ENCODE measurements around the gene TMEM218. TPM values are rescaled to one million over a fixed set of nuclear protein-coding genes. Genes with fewer than 3 reads are reported as not detected.

TMEM218 gene
- total RNA-seq, 2 experiments from 2014 or later = 12.8 to 14.8 TPM

DNA sequence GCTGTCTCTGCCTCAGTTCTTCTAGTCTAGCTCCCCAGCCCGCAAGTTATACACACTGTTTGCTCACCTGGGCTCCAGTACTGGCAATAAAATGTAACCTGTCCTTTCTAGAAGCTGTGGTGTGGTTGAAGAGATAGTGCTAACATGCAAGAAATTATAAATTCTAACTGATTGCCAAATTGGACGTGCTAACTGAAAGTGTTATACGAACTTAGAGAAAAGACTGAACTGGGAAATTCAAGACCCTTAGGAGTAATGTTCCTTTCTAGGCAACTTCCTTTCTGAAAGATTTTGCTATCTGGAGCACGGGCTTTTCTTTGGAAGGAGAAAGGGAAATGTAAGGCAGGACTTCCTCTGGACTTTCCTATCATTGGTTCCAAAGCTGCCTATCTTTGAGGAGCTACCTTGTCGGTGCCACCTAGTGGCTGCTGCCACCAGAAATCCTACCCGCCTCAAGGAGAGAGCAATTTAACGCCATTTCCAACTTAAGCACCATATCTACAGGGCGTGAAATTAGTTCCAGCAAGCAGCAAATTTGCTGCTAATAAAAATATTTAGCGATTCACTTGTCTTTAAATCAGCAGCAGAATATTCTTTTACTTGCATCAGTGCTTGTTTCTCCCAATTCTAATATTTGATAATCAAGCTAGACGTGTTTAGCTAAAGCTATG lies 12.7 kb upstream of the TMEM218 start:
- intact Hi-C loops (cut with micrococcal nuclease) = no loop called here
- H3K4me1 Mint-ChIP-seq (ENCODE audit: low read depth) = peaks cover 6% of the 10 kb centered on the region
- no peaks in the 10 kb centered on the region for H3K36me3 Mint-ChIP-seq
- CTCF ChIA-PET = interaction anchor here (0.6 to 4.3 kb wide), 17 partner anchors 11 to 351 kb away, joined by 3 to 34 read pairs (median 5); partner anchors contain the start of genes CCDC15 and TMEM218
- H3K27me3 Mint-ChIP-seq = peaks cover 15% of the 10 kb centered on the region
- H3K9me3 Mint-ChIP-seq = peaks cover 2% of the 10 kb centered on the region
- DNase-seq = peak; percentile 61
- no peak overlapping the region for H3K27ac Mint-ChIP-seq
- no peak overlapping the region for H3K4me3 Mint-ChIP-seq
- POLR2A ChIA-PET = interaction anchor here (1.8 kb wide), 1 partner anchor 13 kb away, joined by 9 read pairs; the partner anchor contains the start of gene TMEM218

DNA sequence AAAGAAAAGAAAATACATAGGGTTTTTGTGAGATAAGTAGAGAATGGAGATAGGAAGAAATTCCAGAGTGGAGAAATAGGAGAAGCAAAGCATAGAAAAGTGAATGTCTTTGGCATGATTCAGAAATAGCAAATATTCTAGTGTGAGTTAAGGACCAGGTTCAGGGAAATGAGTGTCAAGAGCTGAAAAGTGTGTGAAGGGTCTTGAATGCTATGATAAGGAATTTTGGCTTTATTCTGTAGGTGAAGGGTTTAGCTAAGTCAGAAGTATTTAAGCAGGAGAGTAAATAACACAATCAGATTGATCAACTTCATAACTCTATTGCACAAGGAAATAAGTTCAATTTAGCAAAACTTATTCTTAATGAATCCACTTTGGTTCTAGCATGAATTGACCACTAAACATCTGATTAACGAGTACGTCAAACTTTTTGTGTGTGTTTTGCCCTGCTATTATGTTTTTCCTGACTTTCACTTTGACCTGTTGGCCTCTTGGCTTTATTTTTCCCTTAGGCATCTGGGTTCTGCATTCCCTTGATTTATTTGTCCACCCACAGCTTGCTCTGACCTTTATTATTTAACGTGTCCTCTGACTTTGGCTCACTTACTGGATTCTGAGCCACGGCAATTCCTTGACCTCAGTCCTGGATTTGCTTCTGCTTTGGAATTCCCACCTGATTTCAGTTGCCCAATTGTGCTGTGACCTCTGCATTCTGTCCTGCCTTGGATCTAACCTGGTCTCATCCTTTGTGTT lies 11.9 kb upstream of the TMEM218 start:
- H3K36me3 Mint-ChIP-seq = no peaks in the 10 kb centered on the region
- no peak overlapping the region for H3K4me3 Mint-ChIP-seq
- no peak overlapping the region for H3K27ac Mint-ChIP-seq
- H3K27me3 Mint-ChIP-seq = peaks cover 17% of the 10 kb centered on the region
- ChIA-PET POLR2A (interaction anchor here (1.8 kb wide), 1 partner anchor 12 kb away, joined by 9 read pairs; the partner anchor contains the start of gene TMEM218), CTCF (interaction anchor here (0.6 to 4.3 kb wide), 11 partner anchors 11 to 352 kb away, joined by 3 to 34 read pairs (median 6); partner anchors contain the start of gene TMEM218)
- peaks cover 6% of the 10 kb centered on the region for H3K4me1 Mint-ChIP-seq (ENCODE audit: low read depth)
- peaks cover 2% of the 10 kb centered on the region for H3K9me3 Mint-ChIP-seq
- DNase-seq = no peak
- intact Hi-C loops (cut with micrococcal nuclease) = no loop called here

DNA sequence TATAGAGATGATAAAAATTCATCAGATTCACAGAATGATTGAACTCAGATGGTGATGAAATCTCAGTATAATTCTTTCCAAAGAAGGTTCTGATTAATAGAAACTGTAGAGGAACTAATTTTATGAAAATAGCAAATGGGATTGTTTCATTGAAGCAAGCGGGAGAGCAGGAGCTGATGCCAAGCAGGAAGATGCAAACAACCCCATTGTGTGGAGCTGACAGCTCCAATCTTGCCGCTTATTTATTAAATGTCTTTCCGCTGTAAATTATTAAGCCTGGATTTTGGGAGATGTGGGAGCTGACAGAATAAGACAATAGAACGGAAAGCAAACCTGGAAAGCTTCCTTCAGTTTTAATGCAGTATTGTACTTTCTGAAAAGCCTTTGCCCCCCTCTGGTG lies 6.0 kb upstream of the TMEM218 start:
- Mint-ChIP-seq H3K9me3 (peaks cover 4% of the 10 kb centered on the region), H3K4me1 (ENCODE audit: low read depth) (no peaks in the 10 kb centered on the region), H3K36me3 (no peaks in the 10 kb centered on the region), H3K4me3 (no peak overlapping the region), H3K27me3 (peaks cover 9% of the 10 kb centered on the region), H3K27ac (no peak overlapping the region)
- DNase-seq = no peak
- intact Hi-C loops (cut with micrococcal nuclease) = no loop called here
- POLR2A ChIA-PET = no interaction called here
- CTCF ChIA-PET = interaction anchor here (1.4 kb wide), 1 partner anchor 25 kb away, joined by 3 read pairs; no protein-coding TSS in a partner anchor

DNA sequence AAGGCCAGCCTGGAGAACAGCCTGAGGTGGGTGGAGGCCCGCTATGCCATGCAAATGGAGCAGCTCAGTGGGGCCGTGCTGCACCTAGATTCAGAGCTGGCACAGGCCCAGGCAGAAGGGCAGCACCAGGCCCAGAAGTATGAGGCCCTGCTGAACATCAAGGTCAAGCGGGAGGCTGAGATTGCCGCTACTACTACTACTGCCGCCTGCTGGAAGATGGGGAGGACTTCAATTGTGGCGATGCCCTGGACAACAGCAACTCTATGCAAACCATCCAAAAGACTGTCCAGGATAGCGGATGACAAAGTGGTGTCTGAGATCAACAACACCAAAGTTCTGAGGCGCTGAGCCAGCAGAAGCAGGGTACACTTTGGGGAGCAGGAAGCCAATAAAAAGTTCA lies 3.1 kb upstream of the TMEM218 start:
- POLR2A ChIA-PET = no interaction called here
- CTCF ChIA-PET = interaction anchor here (4.3 to 6.5 kb wide), 2 partner anchors 11 to 28 kb away, joined by 34 to 51 read pairs; no protein-coding TSS in a partner anchor
- H3K36me3 Mint-ChIP-seq = no peaks in the 10 kb centered on the region

DNA sequence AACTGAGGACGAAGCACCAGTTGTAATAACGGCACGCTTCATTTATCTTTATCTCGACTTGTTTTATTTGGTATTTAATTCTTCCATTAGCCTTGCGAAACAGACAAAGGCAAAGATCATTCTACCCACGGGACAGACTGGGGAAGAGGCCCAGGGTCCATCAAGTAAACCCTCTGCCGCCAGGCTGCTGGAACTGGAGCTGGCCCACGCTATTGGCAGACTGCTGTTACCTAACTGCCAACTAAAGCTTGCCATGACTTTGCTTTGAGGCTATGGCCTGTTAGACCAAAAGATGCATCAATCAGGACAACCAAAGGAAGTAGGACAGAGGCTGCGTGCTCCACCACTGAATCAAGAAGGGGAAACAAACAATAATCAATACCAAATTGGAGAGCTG lies 780 bp upstream of the TMEM218 start:
- peaks cover 7% of the 10 kb centered on the region for H3K9me3 Mint-ChIP-seq
- H3K4me1 Mint-ChIP-seq (ENCODE audit: low read depth) = peaks cover 13% of the 10 kb centered on the region
- POLR2A ChIA-PET = interaction anchor here (0.6 to 2.6 kb wide), 5 partner anchors 12 to 776 kb away, joined by 3 to 12 read pairs (median 3); partner anchors contain the start of gene CCDC15
- H3K27me3 Mint-ChIP-seq = no peaks in the 10 kb centered on the region
- no peaks in the 10 kb centered on the region for H3K36me3 Mint-ChIP-seq
- peak overlapping the region; percentile 88 for H3K4me3 Mint-ChIP-seq
- intact Hi-C loops (cut with micrococcal nuclease) = loop anchor here (5.0 kb wide), 1 partner anchor 50 kb away; the partner anchor contains the start of gene SLC37A2
- CTCF ChIA-PET = interaction anchor here (1.1 to 6.5 kb wide), 4 partner anchors 13 to 319 kb away, joined by 3 to 51 read pairs (median 18); no protein-coding TSS in a partner anchor
- peak overlapping the region; percentile 82 for H3K27ac Mint-ChIP-seq
- DNase-seq = no peak

More for the DNA sequence above, 3.1 kb upstream of the TMEM218 start:
- peaks cover 13% of the 10 kb centered on the region for H3K4me1 Mint-ChIP-seq (ENCODE audit: low read depth)
- H3K4me3 Mint-ChIP-seq = no peak overlapping the region
- H3K27ac Mint-ChIP-seq = no peak overlapping the region
- H3K9me3 Mint-ChIP-seq = peaks cover 7% of the 10 kb centered on the region
- no peak for DNase-seq
- peaks cover 9% of the 10 kb centered on the region for H3K27me3 Mint-ChIP-seq
- intact Hi-C loops (cut with micrococcal nuclease) = loop anchor here (5.0 kb wide), 1 partner anchor 52 kb away; the partner anchor contains the start of gene SLC37A2

DNA sequence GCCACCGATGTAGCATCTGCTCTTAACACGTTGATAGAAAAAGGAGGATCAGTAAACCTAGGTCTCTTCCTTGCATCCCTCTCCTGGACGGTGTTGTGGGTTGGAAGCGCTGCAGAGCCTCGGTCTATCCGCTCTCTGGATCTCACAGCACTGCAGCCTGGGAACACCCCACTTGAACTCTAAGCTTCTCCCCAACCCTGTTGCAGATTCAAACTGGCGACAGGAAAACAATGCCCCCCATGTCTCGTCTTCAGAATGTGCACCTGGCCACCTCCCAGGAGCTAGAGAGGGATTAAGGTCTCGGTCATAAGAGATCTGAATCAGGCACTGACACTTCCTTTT lies 454 bp downstream of the TMEM218 start:
- CTCF ChIA-PET = interaction anchor here (0.6 to 6.5 kb wide), 4 partner anchors 14 to 449 kb away, joined by 3 to 51 read pairs (median 18); no protein-coding TSS in a partner anchor
- Mint-ChIP-seq H3K4me1 (ENCODE audit: low read depth) (peaks cover 16% of the 10 kb centered on the region), H3K4me3 (peak overlapping the region; percentile 88), H3K36me3 (no peaks in the 10 kb centered on the region), H3K27me3 (no peaks in the 10 kb centered on the region), H3K27ac (peak overlapping the region; percentile 82), H3K9me3 (peaks cover 7% of the 10 kb centered on the region)
- intact Hi-C loops (cut with micrococcal nuclease) = loop anchor here (1.0 to 5.0 kb wide), 6 partner anchors 49 to 1370 kb away; partner anchors contain the start of genes CCDC15, HYLS1, SLC37A2 and ZNF202
- peak; percentile 22 for DNase-seq
- POLR2A ChIA-PET = interaction anchor here (1.8 to 2.6 kb wide), 2 partner anchors 13 to 157 kb away, joined by 9 to 12 read pairs; partner anchors contain the start of gene CCDC15

DNA sequence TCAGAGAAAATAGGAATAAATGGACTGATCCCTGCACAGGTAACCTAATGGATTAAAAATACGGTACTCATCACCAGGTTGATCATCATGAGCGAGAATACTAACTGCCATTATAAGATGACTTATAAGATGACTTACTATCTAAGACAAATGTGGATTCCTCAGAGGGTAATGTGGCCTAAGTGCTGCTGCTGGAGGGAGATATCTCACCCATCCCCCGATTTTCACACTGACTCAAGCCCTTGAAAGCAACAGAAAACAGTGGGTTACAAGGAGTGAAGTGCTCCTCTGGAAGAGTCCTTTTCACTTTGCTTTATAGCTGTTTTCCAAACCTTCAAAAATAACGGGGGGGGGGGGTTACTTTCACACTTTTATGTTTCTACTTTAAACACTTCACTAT lies 920 bp downstream of the TMEM218 start:
- ChIA-PET POLR2A (interaction anchor here (0.6 to 2.6 kb wide), 3 partner anchors 14 to 1918 kb away, joined by 4 to 9 read pairs (median 6); no protein-coding TSS in a partner anchor), CTCF (interaction anchor here (0.6 to 6.5 kb wide), 5 partner anchors 13 to 448 kb away, joined by 3 to 51 read pairs (median 10); no protein-coding TSS in a partner anchor)
- Mint-ChIP-seq H3K4me1 (ENCODE audit: low read depth) (peaks cover 19% of the 10 kb centered on the region), H3K27ac (no peak overlapping the region), H3K36me3 (no peaks in the 10 kb centered on the region), H3K9me3 (peaks cover 7% of the 10 kb centered on the region), H3K4me3 (peak overlapping the region; percentile 88), H3K27me3 (no peaks in the 10 kb centered on the region)
- intact Hi-C loops (cut with micrococcal nuclease) = loop anchor here (2.0 to 5.0 kb wide), 3 partner anchors 48 to 1370 kb away; partner anchors contain the start of genes SLC37A2 and ZNF202
- no peak for DNase-seq

DNA sequence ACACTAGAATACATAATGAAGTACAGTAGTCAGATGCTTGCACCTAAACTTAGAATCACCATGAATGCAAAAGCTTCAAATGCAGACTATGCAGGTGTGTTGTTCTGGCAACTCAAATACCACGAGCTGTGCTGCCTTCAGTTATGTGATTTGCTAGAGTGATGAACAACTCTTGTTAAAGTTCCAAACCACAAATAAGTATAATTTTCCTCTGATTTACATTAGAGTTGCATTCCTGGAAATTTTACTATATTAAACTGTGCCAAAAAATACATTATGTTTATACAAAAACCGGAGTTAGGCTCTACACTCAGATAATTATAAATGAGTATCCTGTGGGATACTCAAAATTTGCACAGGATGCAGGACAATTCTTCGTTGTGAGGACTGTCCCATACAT lies 3.0 kb downstream of the TMEM218 start:
- ChIA-PET POLR2A (no interaction called here), CTCF (interaction anchor here (6.5 kb wide), 1 partner anchor 34 kb away, joined by 51 read pairs; no protein-coding TSS in a partner anchor)
- no peaks in the 10 kb centered on the region for H3K27me3 Mint-ChIP-seq
- no peaks in the 10 kb centered on the region for H3K36me3 Mint-ChIP-seq
- intact Hi-C loops (cut with micrococcal nuclease) = no loop called here
- peaks cover 27% of the 10 kb centered on the region for H3K4me1 Mint-ChIP-seq (ENCODE audit: low read depth)
- peaks cover 7% of the 10 kb centered on the region for H3K9me3 Mint-ChIP-seq
- H3K4me3 Mint-ChIP-seq = no peak overlapping the region
- no peak overlapping the region for H3K27ac Mint-ChIP-seq
- no peak for DNase-seq

DNA sequence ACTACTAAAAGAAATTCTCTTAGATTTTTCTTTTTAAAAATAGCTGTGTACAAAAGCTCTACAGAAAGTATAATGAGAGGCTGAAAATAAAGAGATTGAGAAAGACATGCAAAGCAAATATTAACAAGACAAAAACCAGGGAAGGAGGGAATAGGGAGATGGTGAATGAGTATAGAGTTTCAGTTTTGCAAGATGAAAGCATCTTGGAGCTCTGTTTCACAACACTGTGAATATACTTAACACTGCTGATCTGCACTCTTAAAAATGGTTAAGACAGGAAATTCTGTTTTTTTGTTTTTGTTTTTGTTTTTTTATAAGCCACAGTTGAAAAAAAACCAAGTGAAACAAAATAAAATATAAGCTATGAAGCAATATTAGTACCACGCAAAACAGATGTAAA lies 5.5 kb downstream of the TMEM218 start:
- CTCF ChIA-PET = interaction anchor here (0.6 to 1.4 kb wide), 4 partner anchors 18 to 230 kb away, joined by 3 to 6 read pairs (median 3); no protein-coding TSS in a partner anchor
- POLR2A ChIA-PET = no interaction called here
- Mint-ChIP-seq H3K4me1 (ENCODE audit: low read depth) (peaks cover 22% of the 10 kb centered on the region), H3K27ac (no peak overlapping the region), H3K4me3 (no peak overlapping the region), H3K36me3 (peaks cover 12% of the 10 kb centered on the region), H3K9me3 (no peaks in the 10 kb centered on the region), H3K27me3 (no peaks in the 10 kb centered on the region)
- intact Hi-C loops (cut with micrococcal nuclease) = no loop called here
- DNase-seq = no peak

DNA sequence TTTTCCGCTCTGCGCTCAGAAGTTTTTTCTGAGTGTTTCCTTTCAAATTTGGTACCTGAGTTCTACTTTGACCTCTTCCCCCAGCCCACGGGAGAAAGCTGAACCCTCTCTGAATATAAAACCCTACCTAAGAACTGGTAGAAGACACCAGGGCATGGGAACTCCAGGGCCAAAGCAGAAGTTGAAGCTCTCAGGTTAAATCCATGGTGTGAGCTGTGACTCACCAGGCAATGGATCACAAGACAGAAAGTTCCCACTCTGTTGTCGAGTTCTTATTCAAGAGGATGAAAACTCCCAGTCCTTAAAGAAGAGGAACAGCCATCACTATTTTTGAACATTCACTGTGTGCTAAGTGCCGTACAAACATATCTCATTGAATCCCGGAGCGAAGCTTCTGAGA lies 8.9 kb downstream of the TMEM218 start:
- no peak for DNase-seq
- Mint-ChIP-seq H3K4me3 (no peak overlapping the region), H3K4me1 (ENCODE audit: low read depth) (peaks cover 14% of the 10 kb centered on the region), H3K9me3 (no peaks in the 10 kb centered on the region), H3K27me3 (no peaks in the 10 kb centered on the region), H3K36me3 (peaks cover 28% of the 10 kb centered on the region), H3K27ac (no peak overlapping the region)
- intact Hi-C loops (cut with micrococcal nuclease) = no loop called here
- CTCF ChIA-PET = interaction anchor here (1.8 to 2.0 kb wide), 2 partner anchors 11 to 40 kb away, joined by 4 read pairs; no protein-coding TSS in a partner anchor
- POLR2A ChIA-PET = no interaction called here

DNA sequence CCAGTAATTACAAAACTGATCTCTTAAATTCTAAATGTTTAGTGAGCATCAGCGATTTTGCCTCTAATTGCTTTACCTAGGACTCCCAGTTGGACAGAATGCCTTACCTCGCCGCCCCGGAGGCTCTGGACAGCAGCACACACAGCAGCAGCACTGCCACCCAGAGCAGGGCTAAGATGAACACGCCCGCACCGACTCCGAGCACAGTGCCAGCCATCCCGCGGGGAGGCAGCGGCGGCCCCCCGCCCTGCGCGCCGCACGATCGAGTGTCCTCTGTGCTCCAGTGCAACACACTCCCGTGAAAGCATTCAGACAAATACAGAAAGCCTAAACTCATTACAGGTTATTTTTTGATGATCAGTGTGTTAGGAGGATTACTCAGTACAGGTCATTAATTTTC lies 9.4 kb downstream of the TMEM218 start:
- Mint-ChIP-seq H3K27me3 (no peaks in the 10 kb centered on the region), H3K4me3 (no peak overlapping the region), H3K9me3 (no peaks in the 10 kb centered on the region)

More for the DNA sequence above, 9.4 kb downstream of the TMEM218 start:
- ChIA-PET POLR2A (no interaction called here), CTCF (interaction anchor here (2.0 kb wide), 1 partner anchor 11 kb away, joined by 4 read pairs; no protein-coding TSS in a partner anchor)
- Mint-ChIP-seq H3K36me3 (peaks cover 28% of the 10 kb centered on the region), H3K27ac (no peak overlapping the region), H3K4me1 (ENCODE audit: low read depth) (peaks cover 14% of the 10 kb centered on the region)
- no peak for DNase-seq
- intact Hi-C loops (cut with micrococcal nuclease) = no loop called here

Data from activated CD4-positive, alpha-beta memory T cell treated with anti-CD3 and anti-CD28 coated beads for 36 hours (primary cell).